HG02870 (cell line): ENCODE data around the gene MEGF6.
"Not testable (repeated sequence)": the region's sequence is repeated elsewhere in the genome, so short reads cannot be mapped to it uniquely, and the experiment has no call there.

Experiments
- ATAC-seq: cut with Tn5 transposase; IDR thresholded peaks from one replicate; pipeline ENCODE4 v1.9.1; 2021; ENCODE audit warnings: mild to moderate bottlenecking, moderate library complexity; ENCODE audit not compliant: unreplicated experiment

Gene MEGF6

GRCh38 chr1:3575515-3575914 is 35.8 kb downstream of the MEGF6 start:
- ATAC-seq: not testable (repeated sequence)

- no peak for ATAC-seq
These were observed 37.8 kb downstream of the MEGF6 start for GRCh38 chr1:3573500-3573899.

- not testable (repeated sequence) for ATAC-seq
These were observed 38.7 kb downstream of the MEGF6 start for GRCh38 chr1:3572638-3573037.

GRCh38 chr1:3571263-3571662 is 40.0 kb downstream of the MEGF6 start:
- ATAC-seq: no peak

GRCh38 chr1:3570066-3570986 is 41.0 kb downstream of the MEGF6 start:
- ATAC-seq: no peak

GRCh38 chr1:3569436-3569835 is 41.9 kb downstream of the MEGF6 start:
- no peak for ATAC-seq

- ATAC-seq: no peak
These were observed 42.4 kb downstream of the MEGF6 start for GRCh38 chr1:3568815-3569435.

GRCh38 chr1:3566951-3567804 is 44.1 kb downstream of the MEGF6 start:
- no peak for ATAC-seq

- ATAC-seq: no peak
These were observed 45.1 kb downstream of the MEGF6 start for GRCh38 chr1:3566003-3566885.

- no peak for ATAC-seq
These were observed 46.1 kb downstream of the MEGF6 start for GRCh38 chr1:3564921-3565831.

GRCh38 chr1:3563610-3564009 is 47.7 kb downstream of the MEGF6 start:
- ATAC-seq: no peak

GRCh38 chr1:3563125-3563524 is 48.2 kb downstream of the MEGF6 start:
- ATAC-seq: no peak

- ATAC-seq: no peak
These were observed 48.6 kb downstream of the MEGF6 start for GRCh38 chr1:3562712-3563111.

- ATAC-seq: no peak
These were observed 49.6 kb downstream of the MEGF6 start for GRCh38 chr1:3561702-3562101.

- ATAC-seq: no peak
These were observed 50.3 kb downstream of the MEGF6 start for GRCh38 chr1:3560981-3561380.

- ATAC-seq: no peak
These were observed 50.9 kb downstream of the MEGF6 start for GRCh38 chr1:3560251-3560871.

- ATAC-seq: no peak
These were observed 53.1 kb downstream of the MEGF6 start for GRCh38 chr1:3558036-3558726.

- no peak for ATAC-seq
These were observed 53.9 kb downstream of the MEGF6 start for GRCh38 chr1:3557366-3557765.
